ENCODE results near the gene BBOX1.

BBOX1 gene

DNA sequence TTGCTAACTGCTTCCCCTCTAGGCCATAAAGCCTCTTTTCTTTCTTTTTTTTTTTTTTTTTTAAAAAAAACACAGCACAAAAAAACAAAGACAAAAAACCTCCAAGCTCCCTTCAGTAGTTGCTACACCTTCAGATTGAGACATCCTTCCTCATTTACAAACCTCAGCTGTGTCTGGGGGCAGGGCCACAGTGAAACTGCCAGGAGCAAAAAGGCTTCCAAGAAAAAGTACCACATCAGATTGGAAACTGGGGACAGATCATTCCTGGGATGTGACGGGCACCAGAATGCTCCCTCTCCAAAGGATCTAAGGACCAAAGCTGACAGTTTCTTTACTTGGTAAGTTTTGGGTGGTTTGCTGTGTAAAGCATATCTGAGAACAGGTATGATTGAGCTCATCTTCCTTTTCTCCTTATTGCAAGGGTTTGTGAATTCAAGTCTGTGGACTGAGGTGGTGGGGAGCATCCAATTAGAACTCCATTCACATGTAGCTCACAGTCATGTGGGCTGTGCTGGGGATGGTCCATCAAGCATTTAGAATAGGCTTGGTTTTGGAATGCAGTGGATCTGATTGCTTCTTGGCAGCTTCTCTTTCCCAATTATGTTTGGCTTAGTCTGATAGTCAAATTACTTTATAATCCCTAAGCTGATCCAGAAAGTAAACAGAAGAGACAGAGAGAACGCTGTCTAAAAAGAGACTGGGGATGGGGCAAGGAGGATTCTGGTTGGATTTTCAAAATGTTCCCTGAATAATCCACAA lies 705 bp downstream of the BBOX1 start:
- in situ Hi-C loops (cut with HindIII; ENCODE audit: low sequenced_read_pairs) = no loop called here
- DNase-seq (ENCODE audit: low read depth, low spot score) = no peak
- TF ChIP-seq, protein P1, sequence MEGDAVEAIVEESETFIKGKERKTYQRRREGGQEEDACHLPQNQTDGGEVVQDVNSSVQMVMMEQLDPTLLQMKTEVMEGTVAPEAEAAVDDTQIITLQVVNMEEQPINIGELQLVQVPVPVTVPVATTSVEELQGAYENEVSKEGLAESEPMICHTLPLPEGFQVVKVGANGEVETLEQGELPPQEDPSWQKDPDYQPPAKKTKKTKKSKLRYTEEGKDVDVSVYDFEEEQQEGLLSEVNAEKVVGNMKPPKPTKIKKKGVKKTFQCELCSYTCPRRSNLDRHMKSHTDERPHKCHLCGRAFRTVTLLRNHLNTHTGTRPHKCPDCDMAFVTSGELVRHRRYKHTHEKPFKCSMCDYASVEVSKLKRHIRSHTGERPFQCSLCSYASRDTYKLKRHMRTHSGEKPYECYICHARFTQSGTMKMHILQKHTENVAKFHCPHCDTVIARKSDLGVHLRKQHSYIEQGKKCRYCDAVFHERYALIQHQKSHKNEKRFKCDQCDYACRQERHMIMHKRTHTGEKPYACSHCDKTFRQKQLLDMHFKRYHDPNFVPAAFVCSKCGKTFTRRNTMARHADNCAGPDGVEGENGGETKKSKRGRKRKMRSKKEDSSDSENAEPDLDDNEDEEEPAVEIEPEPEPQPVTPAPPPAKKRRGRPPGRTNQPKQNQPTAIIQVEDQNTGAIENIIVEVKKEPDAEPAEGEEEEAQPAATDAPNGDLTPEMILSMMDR (IDR thresholded peaks at IDR 0.05; ENCODE audit: low read depth, low read length) = no peak
- H3K4me3 ChIP-seq (ENCODE audit: low read depth, low read length) = no peak overlapping the region

- no peak overlapping the region for H3K4me3 ChIP-seq (ENCODE audit: low read depth, low read length)
- no peak for DNase-seq (ENCODE audit: low read depth, low spot score)
- in situ Hi-C loops (cut with HindIII; ENCODE audit: low sequenced_read_pairs) = no loop called here
- TF ChIP-seq, protein P1 (IDR thresholded peaks at IDR 0.05; ENCODE audit: low read depth, low read length) = no peak
Measured at GRCh38 chr11:27046956-27047355, 6.3 kb downstream of the BBOX1 start.

DNA sequence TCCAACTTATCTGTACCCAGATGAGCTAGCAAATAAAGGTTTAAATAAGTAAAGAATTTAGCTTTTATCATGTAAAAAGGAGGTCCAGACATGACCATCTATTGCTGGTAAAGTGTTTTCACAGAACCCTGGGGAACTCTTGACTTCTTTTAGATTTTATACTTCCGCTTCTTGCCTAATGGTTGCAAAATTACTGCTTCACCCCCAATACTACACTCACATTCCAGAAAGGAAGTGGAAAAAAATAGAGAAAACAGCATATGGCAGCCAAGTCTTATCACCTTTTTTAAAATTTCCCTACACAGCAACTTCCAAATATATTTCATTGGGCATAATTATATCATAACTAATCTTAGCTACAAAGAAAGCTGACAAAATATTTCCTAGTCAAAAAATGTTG lies 12.1 kb downstream of the BBOX1 start:
- in situ Hi-C loops (cut with HindIII; ENCODE audit: low sequenced_read_pairs) = no loop called here
- TF ChIP-seq, protein P1 (IDR thresholded peaks at IDR 0.05; ENCODE audit: low read depth, low read length) = no peak

GRCh38 chr11:27055065-27055682 lies 14.6 kb downstream of the BBOX1 start:
- no peak overlapping the region for H3K4me3 ChIP-seq (ENCODE audit: low read depth, low read length)
- in situ Hi-C loops (cut with HindIII; ENCODE audit: low sequenced_read_pairs) = no loop called here
- TF ChIP-seq, protein P1 (IDR thresholded peaks at IDR 0.05; ENCODE audit: low read depth, low read length) = no peak
- peak; percentile 76 for DNase-seq (ENCODE audit: low read depth, low spot score)

More for the DNA sequence above, 12.1 kb downstream of the BBOX1 start:
- no peak overlapping the region for H3K4me3 ChIP-seq (ENCODE audit: low read depth, low read length)
- no peak for DNase-seq (ENCODE audit: low read depth, low spot score)

GRCh38 chr11:27057091-27057780 lies 16.6 kb downstream of the BBOX1 start:
- in situ Hi-C loops (cut with HindIII; ENCODE audit: low sequenced_read_pairs) = no loop called here
- TF ChIP-seq, protein P1 (IDR thresholded peaks at IDR 0.05; ENCODE audit: low read depth, low read length) = no peak
- H3K4me3 ChIP-seq (ENCODE audit: low read depth, low read length) = no peak overlapping the region
- DNase-seq (ENCODE audit: low read depth, low spot score) = no peak

- DNase-seq (ENCODE audit: low read depth, low spot score) = no peak
- H3K4me3 ChIP-seq (ENCODE audit: low read depth, low read length) = no peak overlapping the region
Measured at GRCh38 chr11:27058456-27058855, 17.8 kb downstream of the BBOX1 start.

More at GRCh38 chr11:27058456-27058855, 17.8 kb downstream of the BBOX1 start:
- TF ChIP-seq, protein P1 (IDR thresholded peaks at IDR 0.05; ENCODE audit: low read depth, low read length) = no peak
- in situ Hi-C loops (cut with HindIII; ENCODE audit: low sequenced_read_pairs) = no loop called here

Data from astrocyte of the spinal cord (primary cell).